GM21576 (cell line): Measurements from ENCODE around the gene TMEM181.
A peak's percentile ranks its signal among the peaks of the same experiment; 100 is the strongest.
"Not testable (repeated sequence)": the region's sequence is repeated elsewhere in the genome, so short reads cannot be mapped to it uniquely, and the experiment has no call there.

ENCODE experiments used
- ATAC-seq: cut with Tn5 transposase; IDR thresholded peaks from one replicate; pipeline ENCODE4 v1.9.1; 2021; ENCODE audit warnings: mild to moderate bottlenecking, moderate library complexity; ENCODE audit not compliant: unreplicated experiment

Gene TMEM181

DNA sequence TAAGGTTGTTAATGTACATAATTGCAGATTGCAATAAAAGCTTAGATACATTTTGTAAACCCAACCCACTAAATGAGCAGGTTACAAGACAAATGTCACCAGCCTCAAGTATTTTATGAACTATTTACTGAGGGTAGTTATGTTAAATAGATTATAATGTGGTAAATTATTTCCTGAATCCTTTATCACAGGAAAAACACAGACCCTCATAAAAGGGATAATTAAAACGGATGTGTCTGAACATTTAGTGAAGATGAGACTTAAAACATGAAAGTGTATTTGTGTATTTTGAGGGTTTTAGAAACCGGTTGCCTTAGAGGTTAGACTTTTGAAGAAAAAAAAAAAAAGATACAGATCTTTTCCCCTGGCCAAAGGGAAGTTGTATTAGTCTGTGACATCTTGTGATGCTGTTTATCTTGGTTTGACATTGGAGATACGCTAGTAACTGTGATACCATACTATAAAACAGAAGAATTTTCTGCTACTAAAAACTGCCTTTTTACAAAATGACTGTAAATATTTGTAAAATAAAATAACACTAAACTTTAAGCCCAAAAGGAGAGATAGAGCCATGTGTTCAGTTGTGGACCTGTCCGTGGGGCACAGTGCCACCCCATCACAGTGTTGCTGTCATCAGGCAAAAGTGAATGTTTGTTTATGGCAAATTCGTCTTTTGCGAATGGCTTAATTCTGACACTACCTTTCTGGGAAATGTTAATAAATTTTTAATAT is 75.0 kb downstream of the TMEM181 start:
- no peak for ATAC-seq

DNA sequence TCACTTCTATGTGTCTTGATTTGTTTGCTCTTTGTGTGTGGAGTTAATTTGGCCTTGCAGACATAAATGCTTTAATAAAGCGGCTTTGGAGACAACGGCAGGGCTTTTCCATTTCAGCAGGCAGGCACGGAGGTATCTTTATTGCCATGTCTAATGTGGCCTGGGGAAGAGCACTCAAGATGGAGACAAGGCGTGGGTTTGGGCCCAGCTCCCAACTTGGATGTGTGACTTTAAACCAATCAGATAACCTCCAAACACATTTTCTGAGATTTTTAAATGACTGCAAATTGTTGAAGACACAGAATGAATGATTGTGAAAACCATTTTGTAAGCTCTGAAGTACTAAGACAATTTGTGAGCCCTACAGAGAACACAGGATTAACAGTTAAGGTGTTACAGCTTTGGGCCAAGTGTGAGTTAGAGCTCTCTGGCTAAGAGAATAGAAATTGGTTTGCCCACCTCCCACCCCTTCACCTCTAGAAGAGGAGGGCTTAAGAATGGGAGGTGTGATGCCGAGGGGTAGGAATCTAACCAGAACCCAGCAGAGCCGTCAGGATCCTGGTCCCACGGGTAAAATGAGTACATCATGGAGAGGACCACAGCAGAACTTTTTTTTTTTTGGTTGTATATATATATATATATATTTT is 75.7 kb downstream of the TMEM181 start:
- ATAC-seq, result no peak

DNA sequence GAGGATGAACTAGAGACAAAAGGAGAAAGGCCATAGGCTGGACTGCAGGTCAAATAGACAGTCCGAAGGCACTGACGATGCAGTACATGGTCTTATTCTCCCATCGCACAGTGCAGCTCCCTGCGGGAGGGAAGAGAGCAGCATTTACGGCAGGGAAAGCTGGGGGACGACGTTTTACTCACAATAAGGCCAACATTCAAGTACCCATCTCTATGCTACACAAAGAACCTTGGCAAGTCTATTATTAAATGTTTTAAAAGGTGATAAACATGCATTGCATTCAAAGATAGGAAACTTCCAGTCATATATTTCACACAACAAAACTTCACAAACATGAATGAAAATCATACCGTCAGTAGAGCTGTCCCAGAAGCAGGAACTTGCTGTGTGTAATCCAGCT is 76.9 kb downstream of the TMEM181 start:
- no peak for ATAC-seq

DNA sequence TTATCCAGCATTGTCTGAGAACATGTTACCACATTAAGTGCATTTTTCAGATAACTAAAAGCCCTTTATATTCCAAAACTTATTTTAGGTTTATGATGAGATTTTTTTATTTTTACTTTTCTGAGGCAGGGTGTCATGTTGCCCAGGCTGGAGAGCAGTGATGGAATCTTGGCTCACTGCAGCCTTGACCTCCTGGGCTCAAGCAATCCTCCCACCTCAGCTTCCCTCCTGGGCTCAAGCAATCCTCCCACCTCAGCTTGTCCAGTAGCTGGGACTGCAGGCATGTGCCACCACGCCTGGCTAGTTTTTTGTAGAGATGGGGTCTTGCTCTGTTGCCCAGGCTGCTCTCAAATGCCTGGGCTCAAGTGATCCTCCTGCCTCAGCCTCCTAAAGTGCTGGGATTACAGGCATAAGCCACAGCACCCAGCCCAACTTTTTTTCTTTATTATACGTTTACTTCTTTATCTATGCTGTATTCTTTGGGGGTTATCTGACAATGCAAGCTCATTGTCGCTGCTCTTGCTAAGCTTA is 78.5 kb downstream of the TMEM181 start:
- no peak for ATAC-seq

DNA sequence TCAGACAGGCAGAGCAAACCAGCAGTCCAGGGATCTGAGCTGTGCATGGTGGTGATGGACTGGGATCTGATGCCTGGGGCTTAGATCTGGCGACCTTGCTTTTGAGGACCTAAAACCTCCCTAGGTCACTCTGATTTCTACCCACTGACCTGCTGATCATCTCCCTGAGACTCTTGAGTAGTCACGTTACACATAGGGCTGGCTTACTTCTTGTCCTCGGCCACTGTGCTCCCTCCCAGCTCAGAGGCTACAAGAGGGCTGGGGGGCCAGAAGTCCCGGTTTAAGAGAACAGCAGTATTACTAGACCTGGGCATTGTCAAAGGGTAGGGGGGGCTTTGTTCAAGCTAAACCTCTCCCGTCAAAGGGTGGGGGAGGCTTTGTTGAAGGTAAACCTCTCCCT is 79.2 kb downstream of the TMEM181 start:
- no peak for ATAC-seq

DNA sequence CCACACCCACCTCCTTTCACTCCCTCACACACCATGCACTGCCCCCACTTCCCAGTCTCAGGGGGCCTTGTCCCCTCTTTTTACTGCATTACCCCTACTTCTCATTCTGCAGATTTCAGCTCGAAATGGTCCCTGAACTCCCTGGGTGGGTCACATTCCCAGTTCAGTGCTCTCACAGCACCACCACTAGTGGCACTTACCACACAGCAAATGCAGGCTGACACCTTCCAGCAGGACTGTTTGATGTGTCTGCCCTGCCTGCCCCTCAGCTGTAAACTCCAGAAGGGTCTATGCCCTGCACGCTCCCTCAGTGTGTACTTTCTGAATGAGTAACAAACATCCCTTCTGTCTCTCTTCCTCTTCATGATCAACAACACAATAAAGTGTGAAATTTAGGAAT is 80.6 kb downstream of the TMEM181 start:
- no peak for ATAC-seq

DNA sequence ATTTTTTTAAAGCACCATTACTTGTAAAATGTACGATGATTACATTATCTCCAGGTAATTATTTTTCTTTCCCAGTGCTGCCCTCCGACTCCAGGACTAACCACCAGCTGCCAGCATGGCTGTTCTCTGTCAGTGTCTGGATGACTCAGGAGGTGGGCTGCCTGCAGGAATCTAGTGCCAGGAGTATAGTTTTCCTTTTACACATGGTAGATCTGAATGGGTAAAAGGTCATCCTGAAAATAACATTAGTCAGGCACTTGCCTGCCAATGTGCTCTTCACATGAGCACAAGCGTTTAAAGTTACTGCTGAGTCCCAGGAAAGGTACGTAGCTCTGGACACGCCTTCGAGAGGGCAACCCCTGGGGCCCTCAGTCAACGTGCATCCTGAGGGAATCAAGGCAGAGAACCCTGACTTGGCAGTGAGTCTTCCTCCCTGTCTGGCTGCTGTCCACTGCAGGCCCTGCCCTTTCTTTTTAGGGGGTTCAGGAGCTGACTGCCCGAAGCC is 82.3 kb downstream of the TMEM181 start:
- no peak for ATAC-seq

DNA sequence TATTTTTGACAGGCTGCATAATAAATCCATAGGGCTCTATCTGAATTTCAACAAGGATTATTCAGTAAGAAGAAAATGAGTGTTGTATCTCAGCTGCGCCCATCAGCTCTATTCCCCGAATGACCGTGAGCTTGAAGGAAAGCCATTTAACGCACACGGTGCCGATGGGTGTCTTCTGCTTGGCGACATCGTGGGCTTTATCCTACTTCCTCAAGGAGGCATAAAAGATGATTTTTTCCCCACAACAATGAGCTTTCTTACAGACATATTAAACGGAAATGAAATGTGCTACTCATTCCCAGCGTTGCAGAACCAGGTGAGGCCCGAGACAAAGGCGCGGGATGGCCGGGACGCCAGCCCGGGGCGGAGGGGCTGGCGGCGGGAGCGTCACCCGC is 83.9 kb downstream of the TMEM181 start:
- no peak for ATAC-seq

DNA sequence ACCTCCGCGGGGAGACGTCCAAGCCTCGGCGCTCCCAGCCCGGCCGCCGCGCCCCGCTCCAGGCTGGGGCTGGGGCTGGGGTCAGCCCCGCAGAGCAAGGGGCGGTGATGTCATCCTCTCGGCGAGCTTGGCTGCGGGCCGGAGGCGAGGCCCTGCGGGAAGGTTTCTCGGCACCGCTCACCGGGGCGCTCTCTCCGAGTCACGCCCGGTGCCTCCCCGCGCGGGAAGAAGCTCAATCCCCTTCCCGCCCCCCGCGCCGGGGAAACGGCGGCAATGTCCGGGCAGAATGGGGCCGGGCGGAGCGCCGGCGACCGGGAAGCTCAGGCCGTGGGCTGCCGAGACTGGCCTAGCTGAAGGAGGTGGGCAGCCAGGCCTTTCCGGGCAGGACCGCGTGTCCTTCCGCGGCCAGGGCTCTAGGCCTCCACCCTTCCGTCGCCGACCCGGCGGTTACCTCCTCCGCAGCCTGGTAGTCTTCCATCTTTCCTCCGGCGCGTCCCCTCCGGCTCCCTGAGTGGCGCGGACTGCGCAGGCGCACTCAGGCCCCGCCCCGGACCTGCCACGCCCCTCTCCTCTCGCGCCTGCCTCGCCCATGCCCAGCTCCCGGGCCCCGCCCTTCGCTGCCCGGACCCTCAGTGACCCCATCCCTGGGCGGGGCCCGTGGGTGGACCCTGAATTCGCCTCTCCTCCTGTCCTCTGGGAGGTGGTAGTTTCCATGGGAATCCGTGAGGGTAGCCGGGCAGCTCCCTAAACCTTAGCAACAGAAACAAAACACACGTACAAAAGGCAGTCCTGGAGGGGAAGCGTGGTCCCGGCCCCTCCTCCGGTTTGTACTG is 84.6 kb downstream of the TMEM181 start, which contains the start of gene DYNLT1:
DYNLT1 (minus strand) TSS at position 513 of the 833 bp plus-strand sequence; CDS start at position 478, 35 bp downstream.
- peak; percentile 53 for ATAC-seq

DNA sequence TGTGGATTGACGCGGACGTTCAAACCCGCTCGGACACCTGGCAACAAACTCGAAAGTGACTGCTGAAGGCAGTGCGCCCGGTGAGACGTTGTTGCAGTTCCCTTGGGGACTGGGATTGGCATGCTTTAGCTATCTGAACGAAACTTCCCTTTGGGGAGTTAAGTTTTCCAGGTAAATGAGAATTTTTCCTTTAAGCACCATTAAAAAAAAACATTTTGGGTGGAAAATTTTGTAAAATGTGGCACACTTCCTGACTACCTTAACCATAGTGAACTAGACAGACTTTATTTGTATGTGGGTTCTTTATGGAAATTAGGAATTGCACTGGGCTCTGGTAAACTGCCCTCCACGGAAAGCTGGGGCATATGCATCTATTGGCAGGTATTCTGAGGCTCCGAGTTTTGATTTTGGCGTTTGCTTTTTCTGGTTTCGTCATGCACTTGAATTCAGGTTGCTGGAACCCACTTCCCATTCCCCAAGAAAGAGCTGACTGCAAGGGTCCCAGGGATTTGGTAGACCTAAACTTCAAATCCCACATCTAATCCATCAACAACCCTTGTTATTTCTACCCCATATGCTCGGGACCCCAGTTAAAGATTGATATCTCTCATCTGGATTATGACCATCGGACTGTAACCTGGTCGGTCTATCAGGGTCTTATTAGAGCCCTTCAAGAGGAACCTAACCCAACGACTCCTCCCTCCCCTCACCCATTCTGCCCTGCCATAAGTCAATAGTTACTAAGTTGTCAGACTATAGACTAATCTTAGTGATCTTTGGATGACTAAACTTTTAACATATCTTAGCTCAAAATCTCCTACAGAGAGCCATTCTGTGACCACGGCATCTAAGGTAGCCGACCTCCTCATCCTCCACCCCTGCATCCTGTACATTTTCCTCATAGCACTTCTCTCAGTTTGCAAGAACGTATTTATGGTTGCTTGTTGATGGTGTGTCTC is 85.5 kb downstream of the TMEM181 start:
- ATAC-seq, result no peak

DNA sequence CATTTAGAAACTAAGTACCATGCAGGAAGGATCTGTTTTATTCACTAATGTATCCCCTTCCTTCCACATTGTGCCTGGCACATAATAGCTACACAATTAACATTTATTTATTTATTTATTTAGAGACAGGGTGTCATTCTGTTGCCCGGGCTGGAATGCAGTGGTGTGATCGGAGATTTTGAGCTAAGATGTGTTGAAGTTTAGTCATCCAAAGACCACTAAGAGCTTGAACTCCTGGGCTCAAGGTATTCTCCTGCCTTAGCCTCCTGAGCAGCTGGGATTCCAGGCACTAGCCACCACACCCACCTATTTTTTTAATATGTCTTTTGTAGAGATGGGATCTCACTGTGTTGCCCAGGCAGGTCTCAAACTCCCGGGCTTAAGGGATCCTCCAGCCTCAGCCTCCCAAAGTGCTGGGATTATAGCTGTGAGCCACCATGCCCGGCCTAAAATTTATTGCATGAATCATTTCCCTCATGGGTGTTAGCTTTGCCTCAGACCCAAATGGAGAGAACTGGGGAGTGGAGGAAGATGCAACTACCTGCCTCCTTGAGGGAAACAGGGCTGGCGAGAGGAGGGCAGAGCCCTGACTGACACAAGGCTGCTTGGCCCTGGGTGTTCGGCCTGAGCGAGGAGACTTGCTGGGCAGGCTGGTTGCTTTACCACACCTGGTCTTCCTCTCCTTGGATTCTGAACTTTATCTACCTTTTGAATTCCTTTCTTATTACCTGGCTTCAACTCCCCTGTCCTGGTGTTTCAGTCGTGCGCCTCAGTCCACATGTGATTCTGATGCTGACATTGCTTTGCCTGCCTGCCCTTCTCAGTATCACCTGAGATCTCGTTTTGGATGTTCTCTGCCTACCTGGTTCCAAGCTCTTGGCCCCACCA is 86.4 kb downstream of the TMEM181 start:
- ATAC-seq, result no peak

DNA sequence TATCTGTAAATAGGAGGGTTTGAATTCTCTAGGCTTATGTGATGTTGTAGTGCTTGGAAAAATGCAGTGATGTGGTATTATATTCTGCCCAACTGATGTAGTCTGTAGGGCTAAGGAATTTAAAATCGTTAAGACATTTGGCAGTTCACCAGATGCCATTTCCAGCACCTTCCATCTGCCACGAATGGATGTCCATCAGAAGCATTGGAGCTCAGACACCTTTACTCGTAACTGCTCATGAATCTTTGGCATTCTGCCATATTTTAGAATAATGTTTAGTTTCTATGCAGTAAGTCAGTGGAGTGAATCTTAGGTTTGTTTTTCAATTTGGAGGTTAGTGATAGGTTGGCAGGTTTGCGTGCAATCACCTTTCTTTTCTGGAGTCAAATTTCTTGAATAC is 87.6 kb downstream of the TMEM181 start:
- no peak for ATAC-seq

DNA sequence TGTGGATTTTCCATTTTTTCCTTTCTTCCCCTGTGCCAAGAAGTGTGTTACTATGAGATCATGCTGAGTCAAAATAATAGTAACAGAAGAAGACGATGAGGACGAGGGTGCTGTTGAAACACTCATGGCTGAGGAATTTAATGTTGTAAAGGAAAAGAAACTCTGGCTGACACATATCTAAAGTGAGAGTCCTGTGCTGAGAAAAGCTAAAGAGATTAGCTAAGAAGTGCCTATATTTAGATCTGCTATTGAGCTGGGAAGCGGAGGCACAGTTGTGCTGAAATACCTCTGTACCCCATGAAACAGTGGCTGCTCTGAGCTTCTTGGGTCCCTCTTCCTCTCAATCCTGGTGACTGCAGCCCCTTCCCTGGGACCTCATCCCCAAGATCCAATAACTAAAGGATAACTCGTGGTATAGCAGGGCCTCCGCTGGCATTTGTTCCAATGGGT is 88.8 kb downstream of the TMEM181 start:
- peak; percentile 34 for ATAC-seq

DNA sequence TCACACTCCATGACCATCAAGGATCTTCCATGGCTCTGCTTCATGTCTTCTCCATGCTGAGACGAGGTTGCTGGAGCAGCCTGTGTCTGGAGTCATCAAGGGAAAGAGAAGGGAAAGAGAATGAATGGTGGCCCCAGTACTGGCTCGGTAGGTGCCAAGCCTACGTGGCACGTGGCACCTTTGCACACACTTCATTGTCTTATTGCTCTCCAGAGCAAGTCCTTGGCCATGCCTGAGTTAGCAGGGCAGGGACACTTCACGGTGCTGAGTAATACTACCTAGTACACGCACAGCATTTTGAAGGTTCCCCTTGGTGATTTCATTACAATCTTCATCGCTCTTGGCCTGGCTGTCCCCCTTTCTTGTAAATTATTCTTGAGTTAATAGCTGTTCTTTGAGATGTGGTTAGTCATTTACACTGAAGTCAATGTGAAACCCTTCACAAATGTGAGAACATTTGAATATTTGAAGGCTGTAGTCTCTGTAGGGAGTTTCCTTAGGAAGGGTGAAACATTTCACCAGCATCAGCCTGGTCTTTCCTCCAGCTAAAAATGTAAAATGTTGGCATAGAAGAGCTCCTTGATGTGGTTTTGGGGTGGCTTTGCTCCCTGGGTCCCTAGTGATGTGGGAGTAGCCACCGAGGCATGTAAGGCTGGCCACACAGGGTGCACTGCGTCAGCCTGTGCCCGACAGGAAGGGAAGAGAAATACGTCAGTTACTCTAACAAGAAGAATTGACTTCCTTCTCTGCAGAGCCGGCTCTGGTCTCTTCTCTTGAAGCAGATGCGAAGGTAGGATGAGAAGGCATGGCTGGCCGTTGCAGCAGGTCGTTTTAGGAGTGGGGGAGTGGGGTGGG is 89.6 kb downstream of the TMEM181 start, which contains the start of gene SYTL3:
SYTL3 (plus strand) TSS at position 766 of the 855 bp plus-strand sequence. CDS start 13,215 bp downstream, outside the sequence.
- ATAC-seq, result peak; percentile 42

DNA sequence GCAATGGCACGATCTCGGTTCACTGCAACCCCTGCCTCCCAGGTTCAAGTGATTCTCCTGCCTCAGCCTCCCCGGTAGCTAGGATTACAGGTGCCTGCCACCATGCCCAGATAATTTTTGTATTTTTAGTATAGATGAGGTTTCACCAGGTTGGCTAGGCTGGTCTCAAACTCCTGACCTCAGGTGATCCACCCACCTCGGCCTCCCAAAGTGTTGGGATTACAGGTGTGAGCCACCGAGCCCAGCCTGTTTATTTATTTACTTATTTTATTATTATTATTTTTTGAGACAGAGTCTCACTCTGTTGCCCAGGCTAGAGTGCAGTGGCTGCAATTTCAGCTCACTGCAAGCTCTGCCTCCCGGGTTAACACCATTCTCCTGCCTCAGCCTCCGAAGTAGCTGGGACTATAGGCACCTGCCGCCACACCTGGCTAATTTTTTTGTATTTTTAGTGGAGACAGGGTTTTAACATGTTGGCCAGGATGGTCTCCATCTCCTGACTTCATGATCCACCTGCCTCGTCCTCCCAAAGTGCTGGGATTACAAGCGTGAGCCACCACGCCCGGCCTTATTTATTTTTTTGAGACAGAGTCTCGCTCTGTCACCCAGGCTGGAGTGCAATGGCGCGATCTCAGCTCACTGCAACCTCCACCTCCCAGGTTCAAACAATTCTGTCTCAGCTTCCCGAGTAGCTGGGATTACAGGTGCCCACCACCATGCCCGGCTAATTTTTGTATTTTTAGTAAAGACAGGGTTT is 92.3 kb downstream of the TMEM181 start:
- not testable (repeated sequence) for ATAC-seq

DNA sequence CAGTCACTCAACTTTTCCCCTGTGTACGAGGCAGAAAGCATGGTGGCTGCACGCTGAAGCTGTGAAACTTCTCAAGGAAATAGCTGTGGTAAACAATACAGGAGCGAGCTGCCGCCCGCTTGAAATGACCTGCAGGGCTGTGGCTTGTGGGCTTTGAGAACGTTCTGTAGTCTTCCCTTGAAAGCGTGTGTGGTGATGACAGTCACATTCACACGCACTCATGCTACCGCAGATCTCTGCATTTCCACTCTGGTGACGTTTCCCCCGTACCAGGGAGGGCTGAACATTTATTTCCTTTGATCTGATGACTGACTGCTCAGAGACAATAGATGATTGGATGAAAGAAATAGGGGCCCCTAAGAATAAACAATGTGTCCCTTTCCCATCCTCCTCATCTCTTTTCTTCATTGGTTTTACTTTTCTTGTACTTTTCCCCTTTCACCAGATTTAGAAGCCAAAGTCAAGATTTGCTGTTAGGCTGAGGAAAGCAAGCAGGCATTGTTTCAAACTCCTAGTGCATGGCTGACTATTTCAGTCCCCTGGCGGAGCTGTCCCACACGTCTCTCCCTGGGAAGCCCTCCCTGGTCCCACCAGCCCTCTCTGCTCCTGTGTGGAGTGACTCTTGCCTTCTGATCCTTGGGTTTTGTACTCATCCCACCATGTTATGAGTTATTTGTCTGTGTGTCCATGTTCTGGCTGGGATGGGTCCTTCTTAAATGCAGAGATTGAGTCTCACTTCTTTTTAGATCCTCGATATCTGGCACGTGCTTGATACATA is 93.9 kb downstream of the TMEM181 start:
- ATAC-seq, result peak; percentile 59
